MM.1S (cell line): ENCODE data around the gene KIF5A.

ENCODE experiments used
- EZH2 ChIP-seq: fragments of 300-600 bp; sonication (generic); optimal IDR thresholded peaks from 2 replicates; pipeline ENCODE3; 2017; ENCODE audit warnings: low read depth, mild to moderate bottlenecking, antibody characterized with exemption, low read length, mixed read lengths
- EZH2phosphoT487 ChIP-seq: fragments of 300-600 bp; sonication (generic); IDR thresholded peaks from 2 replicates; pipeline ENCODE4 v1.6.1; 2018; ENCODE audit warnings: antibody characterized with exemption, low read length
- TF ChIP-seq, protein P1 (sequence below): fragments of 300-600 bp; sonication (generic); IDR thresholded peaks from 2 replicates; pipeline ENCODE4 v1.5.1; 2016; ENCODE audit warnings: antibody characterized with exemption, low read length, mixed read lengths

DNA sequence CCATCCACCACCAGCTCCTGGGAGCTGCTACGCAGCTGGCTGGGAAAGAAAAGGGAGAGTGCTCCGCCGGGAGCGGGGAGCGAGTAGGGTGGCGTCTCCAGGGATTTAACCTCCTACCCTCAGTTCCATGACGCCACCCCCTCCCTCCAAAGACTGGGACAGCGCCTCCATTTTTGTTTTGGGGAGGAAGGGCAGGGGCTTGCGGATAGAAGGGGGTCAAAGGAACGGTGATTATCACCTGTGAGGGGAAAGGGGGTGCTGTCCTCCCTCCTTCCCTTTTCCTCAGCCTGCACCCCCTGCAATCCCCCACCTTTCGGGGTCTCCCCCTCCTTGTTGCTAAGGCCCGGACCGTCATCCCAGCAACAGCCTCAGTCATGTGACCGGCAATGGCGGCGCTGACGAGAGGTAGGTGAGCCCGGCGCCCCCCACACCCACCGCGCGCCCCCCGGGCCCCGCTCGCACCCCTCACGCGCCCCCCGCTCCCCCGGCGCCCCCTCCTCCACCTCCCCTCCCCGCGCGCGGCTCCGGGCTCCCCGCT, 54.7 kb downstream of the KIF5A start, which contains the start of gene DTX3:
- TF ChIP-seq, protein P1, sequence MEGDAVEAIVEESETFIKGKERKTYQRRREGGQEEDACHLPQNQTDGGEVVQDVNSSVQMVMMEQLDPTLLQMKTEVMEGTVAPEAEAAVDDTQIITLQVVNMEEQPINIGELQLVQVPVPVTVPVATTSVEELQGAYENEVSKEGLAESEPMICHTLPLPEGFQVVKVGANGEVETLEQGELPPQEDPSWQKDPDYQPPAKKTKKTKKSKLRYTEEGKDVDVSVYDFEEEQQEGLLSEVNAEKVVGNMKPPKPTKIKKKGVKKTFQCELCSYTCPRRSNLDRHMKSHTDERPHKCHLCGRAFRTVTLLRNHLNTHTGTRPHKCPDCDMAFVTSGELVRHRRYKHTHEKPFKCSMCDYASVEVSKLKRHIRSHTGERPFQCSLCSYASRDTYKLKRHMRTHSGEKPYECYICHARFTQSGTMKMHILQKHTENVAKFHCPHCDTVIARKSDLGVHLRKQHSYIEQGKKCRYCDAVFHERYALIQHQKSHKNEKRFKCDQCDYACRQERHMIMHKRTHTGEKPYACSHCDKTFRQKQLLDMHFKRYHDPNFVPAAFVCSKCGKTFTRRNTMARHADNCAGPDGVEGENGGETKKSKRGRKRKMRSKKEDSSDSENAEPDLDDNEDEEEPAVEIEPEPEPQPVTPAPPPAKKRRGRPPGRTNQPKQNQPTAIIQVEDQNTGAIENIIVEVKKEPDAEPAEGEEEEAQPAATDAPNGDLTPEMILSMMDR = no peak
- TF ChIP-seq EZH2phosphoT487 = no peak
- TF ChIP-seq EZH2 = no peak
